Coronary artery (tissue), 2 donors: ENCODE results near the gene PHB1.
"Not testable (repeated sequence)": the region's sequence is repeated elsewhere in the genome, so short reads cannot be mapped to it uniquely, and the experiment has no call there.

Experiments used
- DNase-seq: peaks from one replicate; pipeline ENCODE4 v3.0.0-alpha.2; 2017; ENCODE audit warnings: low spot score
- H3K27ac ChIP-seq, 2 donors: fragments of 200-600 bp; sonication (generic); one replicate each; pipeline ENCODE4 v1.5.1; 2016 to 2019
- H3K4me3 ChIP-seq: fragments of 200-600 bp; sonication (generic); 2 replicates; pipeline ENCODE4 v1.5.1; 2016; ENCODE audit warnings: mild to moderate bottlenecking, moderate library complexity
- CTCF ChIP-seq: fragments of 200-600 bp; sonication (generic); IDR thresholded peaks from one replicate; pipeline ENCODE4 v1.5.1; 2019; ENCODE audit warnings: antibody characterized with exemption

The PHB1 gene

GRCh38 chr17:49390548-49391324 is 23.9 kb downstream of the PHB1 start:
- H3K4me3 ChIP-seq, result no peak overlapping the region
- TF ChIP-seq CTCF, result no peak
- H3K27ac ChIP-seq, result peak overlapping the region in 1 of 2 donors; percentile 69
- no peak for DNase-seq

GRCh38 chr17:49389514-49390347 is 25.0 kb downstream of the PHB1 start:
- not testable (repeated sequence) for DNase-seq, H3K4me3 ChIP-seq
- H3K27ac ChIP-seq, result peak overlapping the region in 1 of 2 donors; percentile 69

GRCh38 chr17:49388692-49389513 is 25.8 kb downstream of the PHB1 start:
- no peak for DNase-seq
- no peak overlapping the region for H3K27ac ChIP-seq
- no peak for TF ChIP-seq CTCF
- H3K4me3 ChIP-seq, result no peak overlapping the region

GRCh38 chr17:49388290-49388640 is 26.4 kb downstream of the PHB1 start:
- no peak for DNase-seq
- no peak overlapping the region for H3K27ac ChIP-seq
- no peak overlapping the region for H3K4me3 ChIP-seq
- no peak for TF ChIP-seq CTCF

- H3K4me3 ChIP-seq, result no peak overlapping the region
- TF ChIP-seq CTCF, result no peak
- no peak for DNase-seq
- no peak overlapping the region for H3K27ac ChIP-seq
Measured at GRCh38 chr17:49387498-49388289, 27.0 kb downstream of the PHB1 start.

- TF ChIP-seq CTCF, result no peak
- Histone ChIP-seq H3K4me3 (no peak overlapping the region), H3K27ac (no peak overlapping the region)
- no peak for DNase-seq
Measured at GRCh38 chr17:49386373-49386772, 28.3 kb downstream of the PHB1 start.
